Stomach smooth muscle (tissue), 2 donors: Measurements from ENCODE around the gene FHIT.

ENCODE experiments used
- H3K27ac ChIP-seq: one replicate; pipeline ENCODE4 v1.7.0; 2013; ENCODE audit warnings: mild to moderate bottlenecking, low read length, inconsistent platforms
- H3K27me3 ChIP-seq, 2 donors: one replicate each; pipeline ENCODE4 v1.7.0; 2013; ENCODE audit warnings: low read length in 2 of 2; ENCODE audit not compliant: insufficient read depth in 2 of 2, control insufficient read depth in 1 of 2
- H3K36me3 ChIP-seq, 2 donors: one replicate each; pipeline ENCODE4 v1.7.0; 2013; ENCODE audit warnings: low read length in 2 of 2; ENCODE audit not compliant: control insufficient read depth in 2 of 2, insufficient read depth in 2 of 2
- H3K4me1 ChIP-seq: one replicate; pipeline ENCODE4 v1.7.0; 2013; ENCODE audit warnings: low read length; ENCODE audit not compliant: control insufficient read depth, insufficient read depth
- H3K4me3 ChIP-seq, 2 donors: one replicate each; pipeline ENCODE4 v1.7.0; 2013; ENCODE audit warnings: low read length in 2 of 2
- H3K9ac ChIP-seq, 2 donors: one replicate each; pipeline ENCODE4 v1.7.0; 2013; ENCODE audit warnings: low read length in 2 of 2, mild to moderate bottlenecking in 1 of 2
- H3K9me3 ChIP-seq, 2 donors: one replicate each; pipeline ENCODE4 v1.7.0; 2013; ENCODE audit warnings: low read length in 2 of 2; ENCODE audit not compliant: control insufficient read depth in 2 of 2
- donor health status: healthy.
- donor health status: Pancreatic carcinoma.

Gene FHIT

GRCh38 chr3:59709702-59710553, 1541.3 kb downstream of the FHIT start:
- Histone ChIP-seq H3K36me3 (no peaks in the 10 kb centered on the region), H3K9ac (no peak overlapping the region), H3K9me3 (no peaks in the 10 kb centered on the region), H3K27me3 (no peaks in the 10 kb centered on the region), H3K4me3 (no peak overlapping the region), H3K4me1 (no peaks in the 10 kb centered on the region), H3K27ac (no peak overlapping the region)

DNA sequence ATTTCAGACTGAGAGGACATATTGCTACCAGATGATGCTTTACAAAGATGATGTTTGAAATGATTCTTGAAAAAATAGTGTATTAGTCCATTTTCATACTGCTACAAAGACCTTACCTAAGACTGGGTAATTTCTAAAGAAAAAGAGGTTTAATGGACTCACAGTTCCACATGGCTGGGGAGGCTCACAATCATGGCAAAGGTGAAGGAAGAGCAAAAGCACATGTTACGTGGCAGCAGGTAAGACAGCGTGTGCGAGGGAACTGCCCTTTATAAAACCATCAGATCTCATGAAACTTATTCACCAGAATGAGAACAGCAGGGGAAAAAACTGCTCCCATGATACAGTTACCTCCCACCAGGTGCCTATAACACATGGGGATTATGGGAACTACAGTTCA, 1543.0 kb downstream of the FHIT start:
- H3K36me3 ChIP-seq, result no peaks in the 10 kb centered on the region
- H3K27me3 ChIP-seq, result no peaks in the 10 kb centered on the region
- H3K9me3 ChIP-seq, result no peaks in the 10 kb centered on the region
- H3K4me3 ChIP-seq, result no peak overlapping the region
- H3K27ac ChIP-seq, result no peak overlapping the region
- no peaks in the 10 kb centered on the region for H3K4me1 ChIP-seq
- H3K9ac ChIP-seq, result no peak overlapping the region

DNA sequence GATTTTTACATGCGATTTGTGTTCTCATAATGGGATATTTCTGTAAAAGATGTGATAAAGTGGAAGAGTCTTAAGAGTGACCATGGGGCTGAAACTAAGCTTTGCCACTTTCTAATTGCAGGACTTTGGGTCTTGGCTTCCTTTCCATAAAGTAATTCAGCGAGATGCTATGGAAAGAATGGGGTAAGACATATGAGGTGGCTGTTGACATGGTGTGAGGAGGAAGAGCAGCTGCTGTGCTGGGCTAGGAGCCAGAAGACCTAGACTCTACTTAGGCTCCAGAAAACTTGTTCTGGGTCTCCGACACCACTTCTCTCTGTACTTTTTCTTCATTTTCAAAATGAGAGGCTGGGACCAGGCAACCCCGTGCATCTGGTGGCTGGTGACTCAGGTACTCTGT, 1547.0 kb downstream of the FHIT start:
- no peaks in the 10 kb centered on the region for H3K27me3 ChIP-seq
- no peak overlapping the region for H3K27ac ChIP-seq
- no peak overlapping the region for H3K9ac ChIP-seq
- H3K9me3 ChIP-seq, result no peaks in the 10 kb centered on the region
- H3K4me1 ChIP-seq, result no peaks in the 10 kb centered on the region
- no peak overlapping the region for H3K4me3 ChIP-seq
- no peaks in the 10 kb centered on the region for H3K36me3 ChIP-seq

DNA sequence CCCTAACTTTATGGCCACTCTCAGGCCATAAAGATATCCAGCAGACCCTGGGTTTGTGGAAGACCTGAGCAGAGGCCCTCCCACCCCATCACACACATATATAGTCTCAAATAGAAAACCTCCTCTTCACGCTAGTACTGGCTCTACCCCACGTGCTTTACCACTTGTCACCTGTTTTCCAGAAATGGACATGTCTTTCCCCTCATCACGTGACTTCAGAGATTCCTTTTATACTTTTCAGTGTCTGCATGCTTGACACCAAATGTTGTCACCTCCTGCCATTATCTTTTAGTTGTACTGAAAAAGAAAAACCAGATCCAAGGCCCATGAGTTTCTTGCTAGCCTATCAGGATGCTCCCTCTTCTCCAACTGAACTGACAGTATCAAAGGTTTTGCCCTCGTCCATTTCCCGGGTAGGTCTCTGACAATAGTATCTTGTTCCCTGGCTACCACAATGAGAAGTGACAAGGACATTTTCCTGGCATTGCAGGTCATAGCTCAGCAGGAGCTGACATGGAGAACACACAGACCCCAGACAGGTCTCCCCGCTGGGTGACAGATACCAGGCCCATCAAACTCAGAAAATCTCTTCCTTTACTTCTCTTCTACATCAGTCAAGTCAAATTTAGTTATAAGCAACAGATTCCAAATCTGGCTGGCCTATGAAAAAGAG, 1551.5 kb downstream of the FHIT start:
- Histone ChIP-seq H3K4me3 (no peak overlapping the region), H3K4me1 (no peaks in the 10 kb centered on the region), H3K36me3 (no peaks in the 10 kb centered on the region), H3K27me3 (no peaks in the 10 kb centered on the region), H3K9me3 (no peaks in the 10 kb centered on the region), H3K9ac (no peak overlapping the region), H3K27ac (no peak overlapping the region)
